T-helper 9 cell (primary cell): Measurements from ENCODE around the gene GSTP1.
"Not testable (repeated sequence)": the region's sequence is repeated elsewhere in the genome, so short reads cannot be mapped to it uniquely, and the experiment has no call there.

Source experiments
- DNase-seq: peaks from one replicate; pipeline ENCODE4 v3.0.0-alpha.2; 2020
- total RNA-seq, 2 donors: gene quantifications; one replicate each; lab custom pipeline; 2026; lab: John Stamatoyannopoulos, UW

Gene GSTP1
- total RNA-seq: 42.5 to 108 reads per million in 2 donors

- peak; percentile 70 for DNase-seq
Observed at GRCh38 chr11:67583247-67584204, at the start of gene GSTP1. Gene GSTP1 (plus strand): TSS chr11:67583812. CDS start chr11:67583844, 32 bp downstream.

GRCh38 chr11:67534070-67534679 lies 49.4 kb upstream of the GSTP1 start:
- no peak for DNase-seq

- no peak for DNase-seq
Observed at GRCh38 chr11:67535561-67535960, 48.1 kb upstream of the GSTP1 start.

- no peak for DNase-seq
Observed at GRCh38 chr11:67538306-67538705, 45.3 kb upstream of the GSTP1 start.

- no peak for DNase-seq
Observed at GRCh38 chr11:67538823-67539505, 44.6 kb upstream of the GSTP1 start.

- DNase-seq: no peak
Observed at GRCh38 chr11:67539550-67539949, 44.1 kb upstream of the GSTP1 start.

GRCh38 chr11:67541198-67541597 lies 42.4 kb upstream of the GSTP1 start:
- DNase-seq: no peak

GRCh38 chr11:67542169-67542568 lies 41.4 kb upstream of the GSTP1 start:
- DNase-seq: no peak

GRCh38 chr11:67542971-67543370 lies 40.6 kb upstream of the GSTP1 start:
- no peak for DNase-seq

- DNase-seq: no peak
Observed at GRCh38 chr11:67543585-67543984, 40.0 kb upstream of the GSTP1 start.

GRCh38 chr11:67544616-67545242 lies 38.9 kb upstream of the GSTP1 start:
- DNase-seq: no peak

- no peak for DNase-seq
Observed at GRCh38 chr11:67545280-67545679, 38.3 kb upstream of the GSTP1 start.

- DNase-seq: not testable (repeated sequence)
Observed at GRCh38 chr11:67548112-67548511, 35.5 kb upstream of the GSTP1 start.

GRCh38 chr11:67548555-67549110 lies 35.0 kb upstream of the GSTP1 start:
- no peak for DNase-seq

GRCh38 chr11:67551127-67551526 lies 32.5 kb upstream of the GSTP1 start:
- no peak for DNase-seq

- not testable (repeated sequence) for DNase-seq
Observed at GRCh38 chr11:67551697-67552096, 31.9 kb upstream of the GSTP1 start.

GRCh38 chr11:67556244-67556643 lies 27.4 kb upstream of the GSTP1 start:
- no peak for DNase-seq

- no peak for DNase-seq
Observed at GRCh38 chr11:67558084-67558772, 25.4 kb upstream of the GSTP1 start.

- DNase-seq: no peak
Observed at GRCh38 chr11:67561971-67562619, 21.5 kb upstream of the GSTP1 start.

- no peak for DNase-seq
Observed at GRCh38 chr11:67562963-67563704, 20.5 kb upstream of the GSTP1 start.

- DNase-seq: not testable (repeated sequence)
Observed at GRCh38 chr11:67563705-67564114, 19.9 kb upstream of the GSTP1 start.
